BE2C (cell line): ENCODE measurements around the gene CDY2A. TPM values are rescaled to one million over a fixed set of nuclear protein-coding genes. Genes with fewer than 3 reads are reported as not detected.
"Not testable (repeated sequence)": the region's sequence is repeated elsewhere in the genome, so short reads cannot be mapped to it uniquely, and the experiment has no call there.

Experiments
- DNase-seq: peaks from one replicate; pipeline ENCODE4 v3.0.0-alpha.2; 2020
- H3K27me3 ChIP-seq: fragments of 250-450 bp; sonication (Bioruptor Pico); 2 replicates; pipeline ENCODE4 v1.5.1; 2020; ENCODE audit warnings: mild to moderate bottlenecking
- H3K36me3 ChIP-seq: fragments of 250-450 bp; sonication (Bioruptor Pico); 2 replicates; pipeline ENCODE4 v1.5.1; 2020; ENCODE audit warnings: mild to moderate bottlenecking
- H3K4me1 ChIP-seq: fragments of 250-450 bp; sonication (Bioruptor Pico); 2 replicates; pipeline ENCODE4 v1.5.1; 2020
- H3K4me3 ChIP-seq: 2 replicates; pipeline ENCODE4 v1.5.1; 2011; ENCODE audit warnings: low read depth, low read length
- H3K9me3 ChIP-seq: fragments of 250-450 bp; sonication (Bioruptor Pico); 2 replicates; pipeline ENCODE4 v1.5.1; 2020
- polyA plus RNA-seq: library from polyadenylated mRNA; unstranded; fragments of >200 nt; gene quantifications from one replicate; pipeline ENCODE4 v1.2.1, GENCODE V29; 2012; ENCODE audit warnings: low read depth, missing spikeins; ENCODE audit not compliant: insufficient read length, insufficient read depth

Gene CDY2A
- not detected for polyA plus RNA-seq

GRCh38 chrY:18025487-18025886, at the start of gene CDY2A:
CDY2A (plus strand) TSS chrY:18025787; CDS start chrY:18026115, 328 bp downstream.
- DNase-seq, H3K9me3 ChIP-seq, H3K27me3 ChIP-seq, H3K4me1 ChIP-seq, H3K36me3 ChIP-seq, H3K4me3 ChIP-seq: not testable (repeated sequence)

GRCh38 chrY:17997586-17997985, 28.0 kb upstream of the CDY2A start:
- H3K9me3 ChIP-seq, H3K36me3 ChIP-seq, H3K4me1 ChIP-seq, DNase-seq, H3K4me3 ChIP-seq, H3K27me3 ChIP-seq: not testable (repeated sequence)

GRCh38 chrY:17998266-17998665, 27.3 kb upstream of the CDY2A start:
- H3K4me1 ChIP-seq, H3K4me3 ChIP-seq, H3K9me3 ChIP-seq, DNase-seq, H3K27me3 ChIP-seq, H3K36me3 ChIP-seq: not testable (repeated sequence)

GRCh38 chrY:18023897-18024296, 1.7 kb upstream of the CDY2A start:
- DNase-seq, H3K9me3 ChIP-seq, H3K36me3 ChIP-seq, H3K4me1 ChIP-seq, H3K4me3 ChIP-seq, H3K27me3 ChIP-seq: not testable (repeated sequence)

GRCh38 chrY:18028845-18029244, 3.3 kb downstream of the CDY2A start:
- DNase-seq, H3K36me3 ChIP-seq, H3K4me1 ChIP-seq, H3K4me3 ChIP-seq, H3K9me3 ChIP-seq, H3K27me3 ChIP-seq: not testable (repeated sequence)

- not testable (repeated sequence) for H3K4me3 ChIP-seq, DNase-seq, H3K9me3 ChIP-seq, H3K27me3 ChIP-seq, H3K36me3 ChIP-seq, H3K4me1 ChIP-seq
These were observed 4.6 kb downstream of the CDY2A start for GRCh38 chrY:18030178-18030577.

- DNase-seq, H3K36me3 ChIP-seq, H3K4me3 ChIP-seq: not testable (repeated sequence)
These were observed 8.7 kb downstream of the CDY2A start for GRCh38 chrY:18034100-18034814.

GRCh38 chrY:18034864-18035263, 9.3 kb downstream of the CDY2A start:
- DNase-seq, H3K27me3 ChIP-seq, H3K4me1 ChIP-seq, H3K36me3 ChIP-seq, H3K4me3 ChIP-seq, H3K9me3 ChIP-seq: not testable (repeated sequence)

More at GRCh38 chrY:18034100-18034814, 8.7 kb downstream of the CDY2A start:
- not testable (repeated sequence) for H3K9me3 ChIP-seq, H3K27me3 ChIP-seq, H3K4me1 ChIP-seq

- not testable (repeated sequence) for H3K4me3 ChIP-seq, H3K4me1 ChIP-seq, H3K9me3 ChIP-seq, H3K27me3 ChIP-seq, DNase-seq, H3K36me3 ChIP-seq
These were observed 19.4 kb downstream of the CDY2A start for GRCh38 chrY:18044990-18045389.

- H3K27me3 ChIP-seq, H3K9me3 ChIP-seq, H3K36me3 ChIP-seq, DNase-seq, H3K4me1 ChIP-seq, H3K4me3 ChIP-seq: not testable (repeated sequence)
These were observed 22.8 kb downstream of the CDY2A start for GRCh38 chrY:18048149-18049040.

- H3K9me3 ChIP-seq, H3K4me1 ChIP-seq, H3K4me3 ChIP-seq, H3K27me3 ChIP-seq, H3K36me3 ChIP-seq, DNase-seq: not testable (repeated sequence)
These were observed 23.5 kb downstream of the CDY2A start for GRCh38 chrY:18049061-18049460.

GRCh38 chrY:18056473-18056872, 30.9 kb downstream of the CDY2A start:
- not testable (repeated sequence) for H3K4me3 ChIP-seq, H3K27me3 ChIP-seq, H3K9me3 ChIP-seq, H3K4me1 ChIP-seq, DNase-seq, H3K36me3 ChIP-seq

- not testable (repeated sequence) for H3K27me3 ChIP-seq, H3K9me3 ChIP-seq, H3K4me3 ChIP-seq, DNase-seq, H3K36me3 ChIP-seq, H3K4me1 ChIP-seq
These were observed 47.9 kb downstream of the CDY2A start for GRCh38 chrY:18073464-18073863.
